Ectodermal cell (in vitro differentiated cells): Measurements from ENCODE around the gene POU2F3.

ENCODE experiments used
- H3K27ac ChIP-seq: 2 replicates; pipeline ENCODE4 v1.7.0; 2013; ENCODE audit warnings: mild to moderate bottlenecking, low read depth, low read length; ENCODE audit not compliant: insufficient read depth, poor library complexity, severe bottlenecking
- H3K27me3 ChIP-seq: 2 replicates; pipeline ENCODE4 v1.7.0; 2013; ENCODE audit warnings: mild to moderate bottlenecking, low read length; ENCODE audit not compliant: insufficient read depth, control insufficient read depth, poor library complexity, severe bottlenecking
- H3K36me3 ChIP-seq: one replicate; pipeline ENCODE4 v1.7.0; 2013; ENCODE audit warnings: low read length; ENCODE audit not compliant: control insufficient read depth, insufficient read depth
- H3K4me1 ChIP-seq: one replicate; pipeline ENCODE4 v1.7.0; 2013; ENCODE audit warnings: low read length; ENCODE audit not compliant: control insufficient read depth, insufficient read depth
- H3K4me3 ChIP-seq: 2 replicates; pipeline ENCODE4 v1.7.0; 2013; ENCODE audit warnings: low read depth, low read length, control low read depth; ENCODE audit not compliant: insufficient read depth
- H3K9me3 ChIP-seq: 2 replicates; pipeline ENCODE4 v1.7.0; 2013; ENCODE audit warnings: mild to moderate bottlenecking, low read length, moderate library complexity; ENCODE audit not compliant: control insufficient read depth
- WGBS, 2 experiments: methylation state at CpG; one replicate each; pipeline ENCODE4 v1.1.7; 2013; ENCODE audit warnings: missing lambda C conversion rate in 2 of 2; 5-methylcytosine and 5-hydroxymethylcytosine counted together

The POU2F3 gene

GRCh38 chr11:120295099-120295498 lies 55.2 kb downstream of the POU2F3 start:
- WGBS, 2 experiments, result 94 to 98% methylated on average over 4 of the region's 4 CpGs
- Histone ChIP-seq H3K9me3 (no peaks in the 10 kb centered on the region), H3K4me3 (no peak overlapping the region), H3K4me1 (peaks cover 5% of the 10 kb centered on the region), H3K36me3 (no peaks in the 10 kb centered on the region), H3K27me3 (no peaks in the 10 kb centered on the region), H3K27ac (no peak overlapping the region)

GRCh38 chr11:120296554-120296953 lies 56.6 kb downstream of the POU2F3 start:
- Histone ChIP-seq H3K27ac (no peak overlapping the region), H3K36me3 (no peaks in the 10 kb centered on the region), H3K9me3 (no peaks in the 10 kb centered on the region), H3K4me1 (no peaks in the 10 kb centered on the region), H3K4me3 (no peak overlapping the region), H3K27me3 (no peaks in the 10 kb centered on the region)
- 89% methylated on average over 5 of the region's 5 CpGs for WGBS, 2 experiments

- H3K27me3 ChIP-seq, result no peaks in the 10 kb centered on the region
- H3K4me1 ChIP-seq, result no peaks in the 10 kb centered on the region
- no peak overlapping the region for H3K4me3 ChIP-seq
- no peaks in the 10 kb centered on the region for H3K36me3 ChIP-seq
- H3K27ac ChIP-seq, result no peak overlapping the region
- 77 to 78% methylated on average over 5 of the region's 5 CpGs for WGBS, 2 experiments
- H3K9me3 ChIP-seq, result no peaks in the 10 kb centered on the region
Measured at GRCh38 chr11:120298461-120298860, 58.5 kb downstream of the POU2F3 start.

GRCh38 chr11:120302001-120302805 lies 62.3 kb downstream of the POU2F3 start:
- H3K27me3 ChIP-seq, result no peaks in the 10 kb centered on the region
- H3K36me3 ChIP-seq, result no peaks in the 10 kb centered on the region
- H3K27ac ChIP-seq, result no peak overlapping the region
- 84 to 90% methylated on average over 6 of the region's 6 CpGs for WGBS, 2 experiments
- no peak overlapping the region for H3K4me3 ChIP-seq
- H3K9me3 ChIP-seq, result no peaks in the 10 kb centered on the region
- peaks cover 5% of the 10 kb centered on the region for H3K4me1 ChIP-seq

GRCh38 chr11:120303004-120303637 lies 63.2 kb downstream of the POU2F3 start:
- Histone ChIP-seq H3K36me3 (no peaks in the 10 kb centered on the region), H3K9me3 (no peaks in the 10 kb centered on the region), H3K27ac (no peak overlapping the region), H3K4me3 (no peak overlapping the region), H3K27me3 (no peaks in the 10 kb centered on the region), H3K4me1 (peaks cover 8% of the 10 kb centered on the region)
- WGBS, 2 experiments, result 18 to 20% methylated on average over 3 of the region's 3 CpGs

- H3K36me3 ChIP-seq, result no peaks in the 10 kb centered on the region
- no peak overlapping the region for H3K27ac ChIP-seq
- no peaks in the 10 kb centered on the region for H3K9me3 ChIP-seq
- H3K4me3 ChIP-seq, result no peak overlapping the region
- no peaks in the 10 kb centered on the region for H3K27me3 ChIP-seq
- peaks cover 8% of the 10 kb centered on the region for H3K4me1 ChIP-seq
Measured at GRCh38 chr11:120304526-120304925, 64.6 kb downstream of the POU2F3 start.

- H3K36me3 ChIP-seq, result no peaks in the 10 kb centered on the region
- H3K4me3 ChIP-seq, result no peak overlapping the region
- 90 to 91% methylated on average over 12 of the region's 12 CpGs for WGBS, 2 experiments
- H3K9me3 ChIP-seq, result no peaks in the 10 kb centered on the region
- H3K4me1 ChIP-seq, result peaks cover 8% of the 10 kb centered on the region
- H3K27ac ChIP-seq, result no peak overlapping the region
- H3K27me3 ChIP-seq, result no peaks in the 10 kb centered on the region
Measured at GRCh38 chr11:120305286-120305685, 65.3 kb downstream of the POU2F3 start.

GRCh38 chr11:120306519-120307242 lies 66.7 kb downstream of the POU2F3 start:
- H3K9me3 ChIP-seq, result no peaks in the 10 kb centered on the region
- H3K27me3 ChIP-seq, result no peaks in the 10 kb centered on the region
- 53 to 55% methylated on average over 11 of the region's 11 CpGs for WGBS, 2 experiments
- no peak overlapping the region for H3K27ac ChIP-seq
- peaks cover 8% of the 10 kb centered on the region for H3K4me1 ChIP-seq
- no peak overlapping the region for H3K4me3 ChIP-seq
- H3K36me3 ChIP-seq, result no peaks in the 10 kb centered on the region

- Histone ChIP-seq H3K4me3 (no peak overlapping the region), H3K27me3 (no peaks in the 10 kb centered on the region), H3K36me3 (no peaks in the 10 kb centered on the region), H3K27ac (no peak overlapping the region), H3K4me1 (peaks cover 8% of the 10 kb centered on the region), H3K9me3 (no peaks in the 10 kb centered on the region)
- WGBS, 2 experiments, result 90 to 92% methylated on average over 11 of the region's 11 CpGs
Measured at GRCh38 chr11:120307476-120307875, 67.5 kb downstream of the POU2F3 start.

- peaks cover 8% of the 10 kb centered on the region for H3K4me1 ChIP-seq
- H3K27ac ChIP-seq, result no peak overlapping the region
- H3K36me3 ChIP-seq, result no peaks in the 10 kb centered on the region
- no peaks in the 10 kb centered on the region for H3K27me3 ChIP-seq
- H3K9me3 ChIP-seq, result no peaks in the 10 kb centered on the region
- no peak overlapping the region for H3K4me3 ChIP-seq
- 91 to 97% methylated on average over 7 of the region's 7 CpGs for WGBS, 2 experiments
Measured at GRCh38 chr11:120308081-120308480, 68.1 kb downstream of the POU2F3 start.
